ENCODE measurements around the gene PPP2R2C.

GRCh38 chr4:6313216-6313615 lies 159.2 kb downstream of the PPP2R2C start:
- TF ChIP-seq CTCF (IDR thresholded peaks at IDR 0.05), result no peak
- TF ChIP-seq ZFX (IDR thresholded peaks at IDR 0.05; ENCODE audit: borderline replicate concordance), result no peak
